Adrenal gland (tissue), 5 donors: ENCODE measurements around the gene ATP23.

Experiments
- POLR2A ChIP-seq, 2 donors: fragments of 450-650 bp; IDR thresholded peaks; one replicate each; pipeline ENCODE4 v1.6.1; 2017; ENCODE audit warnings: antibody characterized with exemption in 2 of 2, mild to moderate bottlenecking in 2 of 2, moderate library complexity in 1 of 2
- TF ChIP-seq, protein P1 (sequence below), 6 experiments: fragments of 450-650 bp in 4 of 6; fragments of 200-600 bp in 2 of 6; sonication (generic) in 1 of 6; IDR thresholded peaks; 1 replicate in 5 of 6; 2 replicates in 1 of 6; pipeline versions ENCODE4 v1.5.1 to v1.8.0; 2016 to 2021; ENCODE audit warnings: antibody characterized with exemption in 6 of 6, mild to moderate bottlenecking in 2 of 6, moderate library complexity in 1 of 6
- donor health status: DM: no; HTN: no; CAD: no.

DNA sequence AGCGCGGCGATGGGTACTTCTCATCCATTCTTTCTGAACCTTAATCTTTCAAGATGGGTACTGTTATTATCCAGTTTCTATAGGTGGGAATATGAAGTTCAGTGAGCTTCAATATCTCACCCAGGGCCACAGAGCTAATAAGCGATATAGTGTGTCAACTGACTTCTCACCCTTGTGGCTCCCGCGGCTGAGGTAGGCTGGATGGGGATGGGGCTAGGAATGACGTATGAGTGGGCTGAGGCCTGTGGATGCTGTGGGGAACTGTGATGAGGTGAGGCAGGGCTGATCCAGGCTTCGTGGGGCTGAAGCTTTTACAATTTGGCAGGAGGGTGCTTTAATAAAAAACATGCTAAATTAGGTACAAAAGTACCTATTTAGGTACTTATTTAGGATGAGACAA is 32.9 kb upstream of the ATP23 start:
- no peak for TF ChIP-seq POLR2A (IDR thresholded peaks at IDR 0.05)
- TF ChIP-seq, protein P1, sequence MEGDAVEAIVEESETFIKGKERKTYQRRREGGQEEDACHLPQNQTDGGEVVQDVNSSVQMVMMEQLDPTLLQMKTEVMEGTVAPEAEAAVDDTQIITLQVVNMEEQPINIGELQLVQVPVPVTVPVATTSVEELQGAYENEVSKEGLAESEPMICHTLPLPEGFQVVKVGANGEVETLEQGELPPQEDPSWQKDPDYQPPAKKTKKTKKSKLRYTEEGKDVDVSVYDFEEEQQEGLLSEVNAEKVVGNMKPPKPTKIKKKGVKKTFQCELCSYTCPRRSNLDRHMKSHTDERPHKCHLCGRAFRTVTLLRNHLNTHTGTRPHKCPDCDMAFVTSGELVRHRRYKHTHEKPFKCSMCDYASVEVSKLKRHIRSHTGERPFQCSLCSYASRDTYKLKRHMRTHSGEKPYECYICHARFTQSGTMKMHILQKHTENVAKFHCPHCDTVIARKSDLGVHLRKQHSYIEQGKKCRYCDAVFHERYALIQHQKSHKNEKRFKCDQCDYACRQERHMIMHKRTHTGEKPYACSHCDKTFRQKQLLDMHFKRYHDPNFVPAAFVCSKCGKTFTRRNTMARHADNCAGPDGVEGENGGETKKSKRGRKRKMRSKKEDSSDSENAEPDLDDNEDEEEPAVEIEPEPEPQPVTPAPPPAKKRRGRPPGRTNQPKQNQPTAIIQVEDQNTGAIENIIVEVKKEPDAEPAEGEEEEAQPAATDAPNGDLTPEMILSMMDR (IDR thresholded peaks at IDR 0.05): no peak
